K562 (cell line): ENCODE results near the gene ZKSCAN4.

ENCODE experiments used
- ATF6 ChIP-seq: sonication (generic); formaldehyde crosslinking; IDR thresholded peaks from 2 replicates; pipeline ENCODE4 v1.4.0; 2020; ENCODE audit warnings: mild to moderate bottlenecking, missing genetic modification reagents
- CREB1 ChIP-seq, 2 experiments: sonication (generic) in 1 of 2; formaldehyde crosslinking in 1 of 2; IDR thresholded peaks; 2 replicates each; pipeline versions ENCODE4 v1.6.1 to v1.8.0; 2012 to 2022; ENCODE audit warnings: inconsistent platforms in 1 of 2, mild to moderate bottlenecking in 1 of 2, missing genetic modification reagents in 1 of 2, moderate library complexity in 1 of 2
- CTCF ChIP-seq, 3 experiments: IDR thresholded peaks in 2 of 3; conservative IDR thresholded peaks in 1 of 3; 2 replicates each; pipeline ENCODE4 v1.5.1; 2011 to 2012; ENCODE audit warnings: low read length in 3 of 3, mild to moderate bottlenecking in 3 of 3, control low read depth in 2 of 3, improper control_type of control experiment in 1 of 3, inconsistent platforms in 1 of 3, low read depth in 1 of 3, mixed read lengths in 1 of 3, moderate library complexity in 1 of 3; ENCODE audit not compliant: insufficient read depth in 2 of 3
- GATA2 ChIP-seq: sonication (generic); formaldehyde crosslinking; IDR thresholded peaks from 2 replicates; pipeline ENCODE4 v1.4.0; 2020; ENCODE audit warnings: mild to moderate bottlenecking, missing genetic modification reagents
- GTF2F1 ChIP-seq: IDR thresholded peaks from 2 replicates; pipeline ENCODE4 v1.6.1; 2011; ENCODE audit warnings: low read depth, low read length, improper control_type of control experiment
- ILK ChIP-seq: fragments of 450-650 bp; IDR thresholded peaks from 2 replicates; pipeline ENCODE4 v1.6.1; 2016; ENCODE audit warnings: missing genetic modification characterization, low read depth, mild to moderate bottlenecking, missing compliant biosample characterization, moderate library complexity, borderline replicate concordance
- KLF16 ChIP-seq: IDR thresholded peaks from 2 replicates; pipeline ENCODE4 v1.6.1; 2016; ENCODE audit warnings: antibody characterized with exemption
- NCOA6 ChIP-seq: fragments of 450-650 bp; IDR thresholded peaks from 2 replicates; pipeline ENCODE4 v1.6.1; 2017; ENCODE audit warnings: mild to moderate bottlenecking
- RREB1 ChIP-seq: fragments of 250-450 bp; sonication (Bioruptor Pico); IDR thresholded peaks from 2 replicates; pipeline ENCODE4 v1.4.0; 2020
- U2AF2 ChIP-seq: fragments of 200-400 bp; formaldehyde crosslinking; optimal IDR thresholded peaks from 2 replicates; pipeline ENCODE3; 2017; ENCODE audit warnings: low read depth, mild to moderate bottlenecking, low read length
- USF1 ChIP-seq: sonication (generic); formaldehyde crosslinking; IDR thresholded peaks from 2 replicates; pipeline ENCODE4 v1.9.0; 2022; ENCODE audit warnings: mild to moderate bottlenecking, missing genetic modification reagents
- ZFP36 ChIP-seq: fragments of 150-350 bp; IDR thresholded peaks from 2 replicates; pipeline ENCODE4 v1.6.1; 2018; ENCODE audit warnings: low read length, low read depth; ENCODE audit not compliant: partially characterized antibody
- ZSCAN29 ChIP-seq: fragments of 450-650 bp; IDR thresholded peaks from 2 replicates; pipeline ENCODE4 v1.6.1; 2017

GRCh38 chr6:28267695-28268059, 15.6 kb upstream of the ZKSCAN4 start:
- TF ChIP-seq ZFP36 = no peak
- no peak for TF ChIP-seq CTCF (IDR thresholded peaks at IDR 0.05 in 2 of 3, conservative IDR thresholded peaks at IDR 0.05 in 1 of 3; ENCODE audit: insufficient read depth in 2 of 3, low read depth in 1 of 3, low read length in 3 of 3)
- no peak for TF ChIP-seq NCOA6
- TF ChIP-seq CREB1 (IDR thresholded peaks at IDR 0.05) = no peak
- no peak for TF ChIP-seq CREB1 (CRISPR knock-in tag; IDR thresholded peaks at IDR 0.05)
- no peak for TF ChIP-seq U2AF2
- TF ChIP-seq GTF2F1 = no peak
- TF ChIP-seq ZSCAN29 = no peak
- no peak for TF ChIP-seq ILK
- no peak for TF ChIP-seq GATA2 (CRISPR knock-in tag)
- TF ChIP-seq USF1 (CRISPR knock-in tag) = no peak
- no peak for TF ChIP-seq RREB1
- TF ChIP-seq ATF6 = no peak
- TF ChIP-seq KLF16 = no peak
